H9 (cell line): ENCODE results near the gene TOP1. TPM values are rescaled to one million over a fixed set of nuclear protein-coding genes. Genes with fewer than 3 reads are reported as not detected.

Experiments
- DNase-seq: peaks from one replicate; pipeline ENCODE4 v3.0.0-alpha.2; 2017
- H2AFZ ChIP-seq: one replicate; pipeline ENCODE4 v1.6.1; 2013; ENCODE audit warnings: mild to moderate bottlenecking, low read length, control low read depth, moderate library complexity
- H2AK5ac ChIP-seq: 2 replicates; pipeline ENCODE4 v1.6.1; 2013; ENCODE audit warnings: low read length, control low read depth, mixed read lengths; ENCODE audit not compliant: insufficient read length
- H2BK120ac ChIP-seq: one replicate; pipeline ENCODE4 v1.6.1; 2013; ENCODE audit warnings: low read depth, mild to moderate bottlenecking, low read length, control low read depth, inconsistent platforms; ENCODE audit not compliant: poor library complexity, severe bottlenecking
- H2BK12ac ChIP-seq: 2 replicates; pipeline ENCODE4 v1.6.1; 2013; ENCODE audit warnings: low read length, control low read depth, mixed read lengths, low read depth; ENCODE audit not compliant: insufficient read length
- H2BK15ac ChIP-seq: 2 replicates; pipeline ENCODE4 v1.6.1; 2013; ENCODE audit warnings: low read depth, low read length, control low read depth
- H2BK20ac ChIP-seq: one replicate; pipeline ENCODE4 v1.6.1; 2013; ENCODE audit warnings: low read depth, mild to moderate bottlenecking, low read length, control low read depth, inconsistent platforms; ENCODE audit not compliant: poor library complexity, severe bottlenecking
- H2BK5ac ChIP-seq: 2 replicates; pipeline ENCODE4 v1.6.1; 2013; ENCODE audit warnings: low read length, control low read depth, mixed read lengths; ENCODE audit not compliant: insufficient read length
- H3K14ac ChIP-seq: 2 replicates; pipeline ENCODE4 v1.6.1; 2013; ENCODE audit warnings: low read length, control low read depth; ENCODE audit not compliant: insufficient read depth
- H3K18ac ChIP-seq: 2 replicates; pipeline ENCODE4 v1.6.1; 2013; ENCODE audit warnings: low read depth, mild to moderate bottlenecking, mixed read lengths, low read length, control low read depth; ENCODE audit not compliant: insufficient read length
- H3K23ac ChIP-seq: 2 replicates; pipeline ENCODE4 v1.6.1; 2013; ENCODE audit warnings: low read length, control low read depth, mixed read lengths, low read depth; ENCODE audit not compliant: insufficient read length
- H3K23me2 ChIP-seq: 2 replicates; pipeline ENCODE4 v1.6.1; 2013; ENCODE audit warnings: low read depth, mild to moderate bottlenecking, mixed read lengths, low read length, control low read depth; ENCODE audit not compliant: insufficient read length, poor library complexity, severe bottlenecking
- H3K27ac ChIP-seq: 2 replicates; pipeline ENCODE4 v1.5.1; 2013; ENCODE audit warnings: low read length, control low read depth, mixed read lengths, low read depth; ENCODE audit not compliant: insufficient read length
- H3K27me3 ChIP-seq: 2 replicates; pipeline ENCODE4 v1.6.1; 2013; ENCODE audit warnings: low read length, control low read depth, inconsistent platforms; ENCODE audit not compliant: insufficient read depth
- H3K4ac ChIP-seq: 2 replicates; pipeline ENCODE4 v1.6.1; 2013; ENCODE audit warnings: low read depth, mild to moderate bottlenecking, control low read depth, inconsistent platforms, low read length, moderate library complexity
- H3K4me1 ChIP-seq: 2 replicates; pipeline ENCODE4 v1.6.1; 2013; ENCODE audit warnings: low read length, control low read depth, inconsistent platforms; ENCODE audit not compliant: insufficient read depth
- H3K4me2 ChIP-seq: 2 replicates; pipeline ENCODE4 v1.6.1; 2013; ENCODE audit warnings: low read length, control low read depth, mixed read lengths; ENCODE audit not compliant: insufficient read length, insufficient read depth
- H3K56ac ChIP-seq: 2 replicates; pipeline ENCODE4 v1.6.1; 2013; ENCODE audit warnings: low read depth, mild to moderate bottlenecking, mixed read lengths, low read length, control low read depth; ENCODE audit not compliant: insufficient read length
- H3K79me1 ChIP-seq: 2 replicates; pipeline ENCODE4 v1.6.1; 2013; ENCODE audit warnings: low read depth, mild to moderate bottlenecking, moderate library complexity, low read length, control low read depth, inconsistent platforms; ENCODE audit not compliant: insufficient read depth, poor library complexity, severe bottlenecking
- H3K79me2 ChIP-seq: 2 replicates; pipeline ENCODE4 v1.6.1; 2013; ENCODE audit warnings: low read length, control low read depth, inconsistent platforms; ENCODE audit not compliant: insufficient read depth
- H3K9ac ChIP-seq: 2 replicates; pipeline ENCODE4 v1.6.1; 2013; ENCODE audit warnings: low read length, control low read depth, mixed read lengths; ENCODE audit not compliant: insufficient read length; ENCODE audit errors: extremely low read depth
- H3K9me3 ChIP-seq: one replicate; pipeline ENCODE4 v1.6.1; 2013; ENCODE audit warnings: low read depth, low read length, inconsistent platforms; ENCODE audit not compliant: control insufficient read depth
- H3T11ph ChIP-seq: one replicate; pipeline ENCODE4 v1.6.1; 2013; ENCODE audit warnings: mild to moderate bottlenecking, low read length, control low read depth, inconsistent platforms
- H4K20me1 ChIP-seq: one replicate; pipeline ENCODE4 v1.6.1; 2013; ENCODE audit not compliant: control insufficient read depth, insufficient read length, insufficient read depth
- H4K5ac ChIP-seq: 2 replicates; pipeline ENCODE4 v1.6.1; 2013; ENCODE audit warnings: low read depth, mild to moderate bottlenecking, mixed read lengths, low read length, control low read depth; ENCODE audit not compliant: insufficient read length
- H4K8ac ChIP-seq: replicated peaks from 2 replicates; pipeline ENCODE4 v1.6.1; 2013; ENCODE audit warnings: low read length, control low read depth, mixed read lengths, low read depth; ENCODE audit not compliant: insufficient read length
- H4K91ac ChIP-seq: 2 replicates; pipeline ENCODE4 v1.6.1; 2013; ENCODE audit warnings: low read depth, mild to moderate bottlenecking, moderate library complexity, mixed read lengths, low read length, control low read depth; ENCODE audit not compliant: insufficient read length
- H3K27ac Mint-ChIP-seq, 3 experiments: 2 replicates in 2 of 3; 3 replicates in 1 of 3; pipeline ENCODE4 v1.8.0; 2020 to 2021; ENCODE audit warnings: mixed read lengths in 3 of 3, mild to moderate bottlenecking in 1 of 3, moderate library complexity in 1 of 3
- H3K27me3 Mint-ChIP-seq: 2 replicates; pipeline ENCODE4 v1.8.0; 2021; ENCODE audit warnings: low read depth, mild to moderate bottlenecking, moderate library complexity, mixed read lengths
- H3K36me3 Mint-ChIP-seq, 3 experiments: 2 replicates in 2 of 3; 3 replicates in 1 of 3; pipeline ENCODE4 v1.8.0; 2020 to 2021; ENCODE audit warnings: low read depth in 3 of 3, mixed read lengths in 3 of 3; ENCODE audit not compliant: insufficient read depth in 1 of 3
- H3K4me1 Mint-ChIP-seq, 2 experiments: 2 replicates each; pipeline ENCODE4 v1.8.0; 2020; ENCODE audit warnings: mixed read lengths in 2 of 2
- H3K4me3 Mint-ChIP-seq, 2 experiments: 2 replicates in 1 of 2; 3 replicates in 1 of 2; pipeline ENCODE4 v1.8.0; 2020 to 2021; ENCODE audit warnings: mild to moderate bottlenecking in 2 of 2, mixed read lengths in 2 of 2, moderate library complexity in 1 of 2
- H3K9me3 Mint-ChIP-seq, 2 experiments: 2 replicates in 1 of 2; 3 replicates in 1 of 2; pipeline ENCODE4 v1.8.0; 2020; ENCODE audit warnings: mild to moderate bottlenecking in 2 of 2, mixed read lengths in 2 of 2, moderate library complexity in 1 of 2
- WGBS: extraction: QIAGEN DNeasy Blood & Tissue Kit; methylation state at CpG from one replicate; pipeline ENCODE4 v1.1.7; 2013; ENCODE audit warnings: missing lambda C conversion rate, low lambda C conversion rate, mixed read lengths; ENCODE audit not compliant: insufficient read length; ENCODE audit errors: extremely low coverage; 5-methylcytosine and 5-hydroxymethylcytosine counted together
- total RNA-seq: library from RNA; stranded (reverse); gene quantifications from 2 replicates; pipeline ENCODE4 v1.2.1, GENCODE V29; 2021
- TF ChIP-seq, protein P1 (sequence below): fragments of 200-600 bp; sonication (generic); conservative IDR thresholded peaks from 3 replicates; pipeline ENCODE4 v1.8.0; 2021; ENCODE audit warnings: antibody characterized with exemption, mild to moderate bottlenecking

The TOP1 gene
- total RNA-seq, 1 experiment from 2014 or later = 96.4 TPM

DNA sequence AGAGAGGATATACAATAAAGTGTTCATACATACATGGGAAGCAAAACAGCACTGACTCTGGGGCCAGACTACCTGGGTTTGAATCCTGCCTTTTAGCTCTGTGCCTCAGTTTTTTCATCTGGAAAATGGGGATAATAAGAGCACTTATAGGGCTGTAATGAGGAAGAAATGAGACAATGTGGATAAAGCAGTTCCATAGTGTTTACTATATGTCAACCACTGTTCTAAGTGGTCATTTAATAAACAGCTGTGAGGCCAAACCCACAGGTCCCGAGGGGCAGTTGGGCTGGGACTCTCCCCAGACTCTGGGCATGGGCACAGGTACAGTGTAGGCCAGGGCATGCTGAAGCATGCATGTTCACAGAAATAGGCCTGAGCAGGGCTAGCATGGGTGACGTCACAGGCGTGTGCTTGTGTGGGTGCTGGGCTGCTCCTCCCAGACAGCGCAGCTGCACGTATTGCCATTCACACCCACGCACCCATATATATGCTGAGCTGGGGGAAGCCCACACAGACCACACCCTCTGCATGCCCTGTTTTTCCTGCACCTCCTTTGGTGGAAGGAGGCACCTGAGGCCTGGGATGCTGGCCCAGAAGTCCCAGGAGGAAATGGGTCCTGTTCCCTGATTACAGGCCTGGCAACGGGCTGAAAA, 105.2 kb downstream of the TOP1 start:
- Histone ChIP-seq H2AFZ (no peak overlapping the region), H2BK15ac (no peak overlapping the region), H3K79me1 (no peaks in the 10 kb centered on the region), H2BK5ac (no peak overlapping the region), H4K91ac (no peak overlapping the region), H3K4me2 (no peak overlapping the region), H3K4ac (no peak overlapping the region), H3K27ac (no peak overlapping the region), H3K23ac (no peak overlapping the region), H3K4me1 (peaks cover 5% of the 10 kb centered on the region; the same call in 1 of the 2 replicates), H3K23me2 (peaks cover 15% of the 10 kb centered on the region), H3T11ph (no peak overlapping the region), H3K27me3 (no peaks in the 10 kb centered on the region), H3K14ac (no peak overlapping the region), H3K56ac (no peak overlapping the region), H2BK20ac (no peak overlapping the region), H2BK120ac (no peak overlapping the region), H3K79me2 (peaks cover 7% of the 10 kb centered on the region; the same call in 1 of the 2 replicates), H2BK12ac (no peak overlapping the region), H3K18ac (no peak overlapping the region), H4K5ac (no peak overlapping the region), H3K9ac (no peak overlapping the region), H4K8ac (no peak overlapping the region), H4K20me1 (no peaks in the 10 kb centered on the region), H2AK5ac (no peak overlapping the region), H3K9me3 (no peaks in the 10 kb centered on the region)
- peaks cover 18 to 19% of the 10 kb centered on the region in 2 experiments for H3K4me1 Mint-ChIP-seq
- H3K4me3 Mint-ChIP-seq = no peak overlapping the region
- TF ChIP-seq, protein P1, sequence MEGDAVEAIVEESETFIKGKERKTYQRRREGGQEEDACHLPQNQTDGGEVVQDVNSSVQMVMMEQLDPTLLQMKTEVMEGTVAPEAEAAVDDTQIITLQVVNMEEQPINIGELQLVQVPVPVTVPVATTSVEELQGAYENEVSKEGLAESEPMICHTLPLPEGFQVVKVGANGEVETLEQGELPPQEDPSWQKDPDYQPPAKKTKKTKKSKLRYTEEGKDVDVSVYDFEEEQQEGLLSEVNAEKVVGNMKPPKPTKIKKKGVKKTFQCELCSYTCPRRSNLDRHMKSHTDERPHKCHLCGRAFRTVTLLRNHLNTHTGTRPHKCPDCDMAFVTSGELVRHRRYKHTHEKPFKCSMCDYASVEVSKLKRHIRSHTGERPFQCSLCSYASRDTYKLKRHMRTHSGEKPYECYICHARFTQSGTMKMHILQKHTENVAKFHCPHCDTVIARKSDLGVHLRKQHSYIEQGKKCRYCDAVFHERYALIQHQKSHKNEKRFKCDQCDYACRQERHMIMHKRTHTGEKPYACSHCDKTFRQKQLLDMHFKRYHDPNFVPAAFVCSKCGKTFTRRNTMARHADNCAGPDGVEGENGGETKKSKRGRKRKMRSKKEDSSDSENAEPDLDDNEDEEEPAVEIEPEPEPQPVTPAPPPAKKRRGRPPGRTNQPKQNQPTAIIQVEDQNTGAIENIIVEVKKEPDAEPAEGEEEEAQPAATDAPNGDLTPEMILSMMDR = no peak
- H3K27me3 Mint-ChIP-seq = peaks cover 10% of the 10 kb centered on the region
- DNase-seq = no peak
- H3K27ac Mint-ChIP-seq = peak overlapping the region in 1 of 3 experiments; percentile 49; a peak in 1 of 7 replicates
- no CpG with 5 or more reads among the region's 7 CpGs for WGBS
- H3K36me3 Mint-ChIP-seq = peaks cover 2 to 4% (median 3%) of the 10 kb centered on the region in 3 experiments; a peak in 6 of 7 replicates
- no peaks in the 10 kb centered on the region; a peak in 2 of 5 replicates for H3K9me3 Mint-ChIP-seq
